ENCODE data around the gene CCNL2.

The CCNL2 gene

DNA sequence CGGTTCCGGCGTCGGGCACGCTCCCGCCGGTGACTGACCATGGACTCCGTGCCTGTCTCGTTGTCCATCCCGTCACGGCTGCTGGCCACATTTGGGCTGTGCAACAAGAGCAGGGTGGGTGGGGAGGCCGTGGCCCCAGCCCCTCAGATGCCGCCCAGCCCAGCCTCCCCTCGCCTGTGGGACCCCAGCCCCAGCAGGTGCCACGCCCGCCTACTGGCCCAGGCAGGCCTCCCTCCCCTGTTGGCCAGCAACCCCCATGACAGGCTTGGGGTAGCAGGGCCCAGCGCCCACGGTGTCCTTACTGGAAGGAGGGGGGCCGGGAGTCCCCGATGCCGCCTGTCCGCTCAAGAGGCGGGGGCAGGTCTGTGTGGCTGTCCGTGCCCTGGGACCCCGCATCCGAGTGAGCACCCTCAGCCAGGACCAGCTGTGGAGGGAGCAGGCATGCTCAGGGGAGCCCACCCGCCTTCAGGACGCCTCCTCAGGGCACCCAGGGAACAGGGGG, 57.0 kb downstream of the CCNL2 start:
- DNase-seq, result no peak
- ATAC-seq, result no peak

DNA sequence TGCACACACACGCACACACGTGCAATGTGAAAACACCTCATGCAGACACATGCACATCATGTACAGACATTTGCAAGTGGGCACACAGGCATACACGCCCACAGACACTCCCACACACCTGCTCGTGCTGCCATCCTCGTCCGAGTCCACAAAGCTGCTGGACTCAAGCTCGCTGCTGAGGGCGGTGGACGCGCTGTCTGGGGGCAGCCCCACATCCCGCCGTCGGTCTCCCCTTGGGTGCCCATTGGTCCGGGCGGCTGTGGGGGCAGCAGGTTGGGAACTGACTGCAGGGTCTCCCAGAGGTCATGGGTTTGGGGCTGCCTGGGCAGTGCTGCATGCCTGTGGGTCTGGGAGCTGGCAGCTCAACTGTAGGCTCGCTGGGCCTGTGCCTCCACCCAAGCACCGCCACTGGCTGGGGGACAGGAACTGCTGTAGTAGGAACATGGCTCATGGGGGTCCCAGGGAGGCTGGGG, 57.5 kb downstream of the CCNL2 start:
- ATAC-seq, result no peak
- DNase-seq, result no peak

DNA sequence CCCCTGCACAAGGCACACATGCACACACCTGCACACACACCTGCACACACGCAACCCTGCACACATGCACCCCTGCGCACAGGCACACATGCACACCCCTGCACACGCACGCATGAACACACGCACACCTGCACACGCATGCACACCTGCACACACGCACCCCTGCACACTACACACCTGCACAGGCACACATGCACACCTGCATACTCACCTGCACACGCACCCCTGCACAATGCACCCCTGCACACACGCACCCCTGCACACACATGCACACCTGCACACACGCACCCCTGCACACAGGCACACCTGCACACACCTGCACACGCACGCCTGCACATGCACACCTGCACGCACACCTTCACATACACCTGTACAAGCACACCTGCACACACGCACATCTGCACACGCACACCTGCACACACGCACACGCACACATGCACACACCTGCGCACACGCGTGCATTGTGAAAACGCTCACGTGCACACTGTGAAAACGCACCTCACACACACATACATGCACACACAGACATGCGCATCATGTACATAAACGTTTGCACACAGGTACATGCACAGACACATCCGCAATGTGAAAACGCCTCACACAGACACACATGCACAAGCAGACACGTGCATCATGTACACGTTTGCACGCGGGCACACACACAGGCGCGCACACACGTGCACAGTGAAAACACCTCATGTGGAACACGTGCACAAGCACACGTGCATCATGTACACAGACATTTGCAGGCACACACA, 58.2 kb downstream of the CCNL2 start:
- no peak for DNase-seq

DNA sequence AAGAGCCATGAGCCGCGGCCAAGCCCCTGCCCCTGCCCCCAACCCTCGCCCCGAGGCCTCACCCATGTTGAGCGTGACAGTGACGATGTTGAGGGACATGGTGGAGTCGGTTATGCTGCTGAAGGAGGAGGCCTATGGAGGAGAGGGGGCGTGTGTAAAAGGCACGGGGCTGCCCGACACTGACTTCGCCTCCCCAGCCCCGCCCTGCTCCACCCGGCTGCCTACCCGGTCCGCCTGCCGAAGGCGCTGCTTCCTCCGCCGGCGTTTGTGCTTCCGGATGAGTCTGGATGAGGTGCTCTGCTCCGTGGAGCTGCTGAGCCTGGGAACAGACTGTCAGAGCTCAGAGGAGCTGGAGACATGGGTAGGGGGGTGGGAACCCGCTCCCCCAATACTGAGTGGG, 59.0 kb downstream of the CCNL2 start:
- ATAC-seq, result no peak
- DNase-seq, result no peak

More for the DNA sequence above, 58.2 kb downstream of the CCNL2 start:
- no peak for ATAC-seq

DNA sequence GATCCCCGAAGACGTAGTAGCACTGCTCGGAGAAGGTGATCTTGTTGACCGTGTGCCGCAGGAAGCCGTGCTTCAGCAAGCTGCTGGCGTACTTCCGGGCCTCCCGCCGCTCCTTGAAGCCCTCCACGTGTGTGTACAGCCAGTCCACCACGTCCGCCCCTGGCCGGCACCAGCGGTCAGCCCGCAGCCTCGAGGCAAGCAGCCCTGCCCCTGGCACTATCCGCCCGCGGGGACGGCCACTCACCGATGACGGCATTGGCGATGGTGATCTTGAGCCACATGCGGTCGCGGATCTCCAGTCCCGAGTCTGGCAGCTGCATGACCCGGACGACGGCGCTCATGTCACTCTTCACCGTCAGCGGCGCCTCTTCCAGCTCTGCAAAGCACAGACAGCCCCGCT, 60.9 kb downstream of the CCNL2 start:
- DNase-seq (no peak), ATAC-seq (no peak)

DNA sequence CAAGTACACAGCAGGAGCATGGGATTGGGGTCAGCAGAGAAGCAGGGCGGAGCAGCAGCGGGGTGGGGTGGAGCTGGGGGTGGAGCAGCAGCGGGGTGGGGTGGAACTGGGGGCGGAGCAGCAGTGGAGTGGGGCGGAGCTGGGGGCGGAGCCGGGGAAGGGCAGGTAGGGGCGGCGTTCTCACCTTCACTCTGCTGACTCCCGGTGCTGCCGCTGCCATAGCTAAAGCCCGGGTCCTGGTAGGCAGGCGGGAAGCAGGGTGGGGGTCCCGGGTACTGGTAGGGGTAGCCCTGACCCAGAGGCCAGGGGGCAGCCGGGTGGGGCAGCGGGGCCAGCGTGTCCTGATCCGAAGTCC, 61.4 kb downstream of the CCNL2 start:
- peak; percentile 65 for DNase-seq
- no peak for ATAC-seq

DNA sequence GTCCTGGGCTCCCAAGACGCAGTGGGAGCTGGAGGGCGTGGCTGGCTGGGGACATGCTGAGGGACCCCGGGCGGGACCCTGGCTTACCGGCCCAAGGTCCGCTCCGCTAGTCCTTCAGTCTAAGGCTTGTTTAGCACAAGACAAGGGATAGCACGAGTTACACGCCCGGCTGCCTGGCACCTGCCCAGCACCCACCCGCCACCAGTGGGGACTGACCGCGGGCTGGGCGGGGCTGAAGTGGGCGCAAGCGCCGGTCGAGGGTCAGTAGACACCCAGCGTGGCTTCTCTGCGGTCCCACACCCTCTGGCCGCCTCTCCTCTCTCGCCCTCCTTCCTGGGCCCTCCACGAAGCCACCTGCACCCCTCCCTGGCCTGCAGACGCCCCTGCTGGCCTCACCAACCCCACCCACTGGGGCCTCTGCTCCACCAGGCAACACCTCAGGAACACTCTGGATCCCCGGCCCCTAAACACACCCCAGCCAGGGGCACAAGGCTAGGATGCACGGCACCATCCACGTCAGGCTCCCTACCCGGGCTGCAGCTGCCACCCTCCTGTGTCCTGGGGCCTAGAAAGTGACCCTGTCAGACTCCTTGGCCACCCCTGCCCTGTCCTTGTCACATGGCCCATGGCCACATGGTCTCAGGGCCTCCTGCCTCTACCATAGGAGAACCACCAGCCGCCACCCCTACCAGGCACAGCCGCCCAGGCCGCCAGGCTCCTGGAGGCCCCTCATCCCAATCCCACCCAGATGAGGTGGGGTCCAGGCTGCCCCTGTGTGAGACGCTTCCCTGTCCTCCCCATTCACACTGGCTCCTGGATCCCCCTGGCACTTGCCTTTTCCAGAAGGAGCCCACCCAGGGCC, 62.0 kb downstream of the CCNL2 start:
- no peak for DNase-seq
- ATAC-seq, result no peak

DNA sequence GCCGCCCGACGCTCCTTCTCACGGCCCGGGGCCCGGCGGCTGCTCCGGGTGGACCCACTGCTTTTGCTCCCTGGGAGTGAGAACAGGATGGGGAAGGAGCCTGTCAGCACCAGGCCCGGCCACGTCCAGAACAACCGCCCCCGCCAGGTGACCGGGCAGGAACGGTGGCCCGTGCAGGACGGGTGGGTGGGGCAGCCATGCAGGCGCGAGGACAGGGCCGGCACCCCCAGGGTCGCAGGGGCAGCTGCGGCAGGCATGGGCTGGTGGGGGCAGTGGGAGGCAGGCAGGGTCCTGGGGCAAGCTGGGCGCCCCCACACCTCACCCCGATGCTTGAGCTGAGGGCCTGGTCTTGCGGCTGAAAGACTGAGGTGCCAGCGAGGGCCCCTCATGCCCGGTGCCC, 62.7 kb downstream of the CCNL2 start:
- DNase-seq, result no peak
- no peak for ATAC-seq

DNA sequence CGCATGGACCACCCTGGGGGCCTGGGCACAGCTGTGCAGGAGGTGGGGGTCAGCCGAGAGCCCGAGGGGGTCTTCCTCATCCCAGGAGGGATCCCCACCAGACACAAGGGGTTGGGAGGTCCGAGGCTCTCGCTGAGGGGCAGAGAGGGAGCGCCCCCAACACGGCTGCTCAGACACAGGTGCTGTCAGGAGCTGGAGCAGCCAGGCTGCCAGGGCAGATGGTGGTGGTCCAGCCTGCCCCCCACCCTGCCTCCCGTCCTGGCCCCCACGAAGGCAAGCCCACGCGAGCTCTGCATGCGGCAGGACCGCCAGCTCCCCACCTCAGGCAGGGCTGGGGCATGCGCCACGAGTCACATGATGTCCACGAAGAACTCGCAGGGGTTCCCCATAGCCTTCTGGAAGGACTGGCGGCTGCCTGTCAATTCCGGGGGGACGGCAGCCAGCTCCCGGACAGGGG, 63.3 kb downstream of the CCNL2 start:
- no peak for DNase-seq

More for the DNA sequence above, 63.3 kb downstream of the CCNL2 start:
- ATAC-seq, result no peak

Measured in stimulated activated naive CD8-positive, alpha-beta T cell treated with anti-CD3 and anti-CD28 coated beads, Interleukin-15, Interleukin-2, amounts not matched to agents 100 U/mL and 50 U/mL, for 24 hours (primary cell).